IMR-90 (cell line): ENCODE measurements around the gene ZNF502. TPM values are rescaled to one million over a fixed set of nuclear protein-coding genes. Genes with fewer than 3 reads are reported as not detected.

Source experiments
- ATAC-seq: fragments of 200-7000 bp; cut with Tn5 transposase; 2 replicates; pipeline ENCODE4 v1.9.1; 2020; ENCODE audit warnings: low read depth, mild to moderate bottlenecking, moderate library complexity
- BruUV-seq: library from RNA; stranded (reverse); fragments of 400-500 nt; replicated peaks from 2 replicates; lab custom pipeline; 2021; lab: Mats Ljungman, UMichigan
- CTCF ChIA-PET: fragments of 300-600 bp; formaldehyde crosslinking; extraction: SDS; loops from one replicate; lab custom pipeline; 2021; ENCODE audit warnings: antibody characterized with exemption; lab: Yijun Ruan, JAX
- POLR2A ChIA-PET: fragments of 300-600 bp; sonication (Branson Sonifier 250); formaldehyde crosslinking; loops from one replicate; lab custom pipeline; 2022; ENCODE audit warnings: antibody characterized with exemption; ENCODE audit not compliant: unreplicated experiment; lab: Charles Lee
- DNase-seq: peaks from one replicate; pipeline ENCODE4 v3.0.0; 2013
- H2AFZ ChIP-seq: replicated peaks from 2 replicates; pipeline ENCODE3; 2013; ENCODE audit warnings: low read length, mild to moderate bottlenecking; ENCODE audit not compliant: poor library complexity
- H2AK5ac ChIP-seq: 2 replicates; pipeline ENCODE4 v1.6.1; 2013; ENCODE audit warnings: low read depth, low read length, inconsistent platforms
- H2AK9ac ChIP-seq: replicated peaks from 2 replicates; pipeline ENCODE3; 2013; ENCODE audit warnings: mild to moderate bottlenecking, low read depth, low read length, moderate library complexity; ENCODE audit not compliant: poor library complexity
- H2BK120ac ChIP-seq: 2 replicates; pipeline ENCODE4 v1.6.1; 2013; ENCODE audit warnings: low read depth, low read length, inconsistent platforms
- H2BK15ac ChIP-seq: 3 replicates; pipeline ENCODE4 v1.6.1; 2013; ENCODE audit warnings: low read depth, low read length, inconsistent platforms
- H2BK20ac ChIP-seq: 2 replicates; pipeline ENCODE4 v1.6.1; 2013; ENCODE audit warnings: low read depth, mild to moderate bottlenecking, inconsistent platforms, low read length, moderate library complexity
- H2BK5ac ChIP-seq: 2 replicates; pipeline ENCODE4 v1.6.1; 2013; ENCODE audit warnings: mild to moderate bottlenecking, low read depth, low read length, inconsistent platforms; ENCODE audit not compliant: poor library complexity, severe bottlenecking
- H3K14ac ChIP-seq: replicated peaks from 2 replicates; pipeline ENCODE4 v1.6.1; 2013; ENCODE audit warnings: low read depth, low read length, inconsistent platforms
- H3K18ac ChIP-seq: 2 replicates; pipeline ENCODE4 v1.6.1; 2013; ENCODE audit warnings: low read depth, low read length, control low read depth
- H3K23ac ChIP-seq: 2 replicates; pipeline ENCODE4 v1.6.1; 2013; ENCODE audit warnings: low read depth, low read length, inconsistent platforms
- H3K27ac ChIP-seq: 2 replicates; pipeline ENCODE4 v1.5.1; 2013; ENCODE audit warnings: mild to moderate bottlenecking, control low read depth, low read length; ENCODE audit not compliant: insufficient read depth
- H3K27me3 ChIP-seq: 2 replicates; pipeline ENCODE4 v1.6.1; 2013; ENCODE audit warnings: low read length; ENCODE audit not compliant: control insufficient read depth, insufficient read depth
- H3K36me3 ChIP-seq: 2 replicates; pipeline ENCODE4 v1.6.1; 2013; ENCODE audit warnings: low read length, mixed read lengths; ENCODE audit not compliant: control insufficient read depth, insufficient read depth
- H3K4ac ChIP-seq: 2 replicates; pipeline ENCODE4 v1.6.1; 2013; ENCODE audit warnings: low read depth, low read length, inconsistent platforms
- H3K4me1 ChIP-seq: 2 replicates; pipeline ENCODE4 v1.6.1; 2013; ENCODE audit warnings: low read length, mixed read lengths; ENCODE audit not compliant: control insufficient read depth, insufficient read depth
- H3K4me2 ChIP-seq: 2 replicates; pipeline ENCODE4 v1.6.1; 2013; ENCODE audit warnings: low read depth, mild to moderate bottlenecking, control low read depth, low read length, moderate library complexity
- H3K4me3 ChIP-seq: 2 replicates; pipeline ENCODE4 v1.5.1; 2013; ENCODE audit warnings: low read depth, mild to moderate bottlenecking, control low read depth, low read length, moderate library complexity; ENCODE audit not compliant: insufficient read depth
- H3K56ac ChIP-seq: 2 replicates; pipeline ENCODE4 v1.6.1; 2013; ENCODE audit warnings: low read length, inconsistent platforms; ENCODE audit not compliant: insufficient read depth; ENCODE audit errors: extremely low read depth
- H3K79me1 ChIP-seq, 2 experiments: 2 replicates each; pipeline ENCODE4 v1.6.1; 2013; ENCODE audit warnings: low read length in 2 of 2, inconsistent platforms in 1 of 2, low read depth in 1 of 2
- H3K9ac ChIP-seq: 2 replicates; pipeline ENCODE4 v1.6.1; 2013; ENCODE audit warnings: low read depth, low read length, control low read depth
- H3K9me1 ChIP-seq: 2 replicates; pipeline ENCODE4 v1.6.1; 2013; ENCODE audit warnings: low read length, inconsistent platforms; ENCODE audit not compliant: insufficient read depth
- H3K9me3 ChIP-seq: 2 replicates; pipeline ENCODE4 v1.6.1; 2013; ENCODE audit warnings: low read length; ENCODE audit not compliant: control insufficient read depth, insufficient read depth
- H4K20me1 ChIP-seq: 2 replicates; pipeline ENCODE4 v1.6.1; 2013; ENCODE audit warnings: low read length, inconsistent platforms; ENCODE audit not compliant: insufficient read depth
- H4K5ac ChIP-seq: 2 replicates; pipeline ENCODE4 v1.6.1; 2013; ENCODE audit warnings: mild to moderate bottlenecking, low read depth, low read length, control low read depth
- H4K8ac ChIP-seq, 2 experiments: 2 replicates each; pipeline ENCODE4 v1.6.1; 2013; ENCODE audit warnings: low read depth in 2 of 2, low read length in 2 of 2, control low read depth in 1 of 2, inconsistent platforms in 1 of 2
- H4K91ac ChIP-seq: 2 replicates; pipeline ENCODE4 v1.6.1; 2013; ENCODE audit warnings: low read depth, low read length, inconsistent platforms; ENCODE audit not compliant: insufficient read depth
- BHLHE40 ChIP-seq: fragments of 150-350 bp; IDR thresholded peaks from 2 replicates; pipeline ENCODE4 v1.6.1; 2016; ENCODE audit warnings: mild to moderate bottlenecking, low read depth, low read length
- CEBPB ChIP-seq: IDR thresholded peaks from 2 replicates; pipeline ENCODE4 v1.6.1; 2012; ENCODE audit warnings: low read depth, low read length, improper control_type of control experiment
- CHD1 ChIP-seq: IDR thresholded peaks from 2 replicates; pipeline ENCODE4 v1.6.1; 2012; ENCODE audit warnings: low read depth, low read length, improper control_type of control experiment
- CTCF ChIP-seq: conservative IDR thresholded peaks from 2 replicates; pipeline ENCODE4 v1.5.1; 2012; ENCODE audit warnings: mild to moderate bottlenecking, low read depth, low read length, improper control_type of control experiment
- ELK1 ChIP-seq: fragments of 150-350 bp; IDR thresholded peaks from 2 replicates; pipeline ENCODE4 v1.6.1; 2016; ENCODE audit warnings: low read depth, mild to moderate bottlenecking, low read length, moderate library complexity, borderline replicate concordance
- FOS ChIP-seq: fragments of 150-350 bp; IDR thresholded peaks from 2 replicates; pipeline ENCODE4 v1.6.1; 2016; ENCODE audit warnings: low read depth, low read length
- MAFK ChIP-seq: IDR thresholded peaks from 2 replicates; pipeline ENCODE4 v1.6.1; 2012; ENCODE audit warnings: low read depth, low read length, improper control_type of control experiment
- MAZ ChIP-seq: IDR thresholded peaks from 2 replicates; pipeline ENCODE4 v1.6.1; 2012; ENCODE audit warnings: low read depth, mild to moderate bottlenecking, low read length, improper control_type of control experiment, moderate library complexity, borderline replicate concordance
- NFE2L2 ChIP-seq: fragments of 150-350 bp; IDR thresholded peaks from 2 replicates; pipeline ENCODE4 v1.6.1; 2016; ENCODE audit warnings: low read depth, mild to moderate bottlenecking, low read length
- POLR2A ChIP-seq: IDR thresholded peaks from 2 replicates; pipeline ENCODE4 v1.6.1; 2012; ENCODE audit warnings: mild to moderate bottlenecking, low read depth, low read length
- RAD21 ChIP-seq: IDR thresholded peaks from 2 replicates; pipeline ENCODE4 v1.6.1; 2012; ENCODE audit warnings: low read length, improper control_type of control experiment
- RCOR1 ChIP-seq: IDR thresholded peaks from 2 replicates; pipeline ENCODE4 v1.6.1; 2012; ENCODE audit warnings: mild to moderate bottlenecking, low read length, improper control_type of control experiment; ENCODE audit not compliant: insufficient replicate concordance
- RFX5 ChIP-seq: IDR thresholded peaks from 2 replicates; pipeline ENCODE4 v1.8.0; 2012; ENCODE audit warnings: low read depth, mild to moderate bottlenecking, low read length, moderate library complexity
- SMC3 ChIP-seq: fragments of 150-350 bp; IDR thresholded peaks from 2 replicates; pipeline ENCODE4 v1.6.1; 2016; ENCODE audit warnings: low read depth, mild to moderate bottlenecking, antibody characterized with exemption, low read length, moderate library complexity
- USF2 ChIP-seq: fragments of 150-350 bp; IDR thresholded peaks from 2 replicates; pipeline ENCODE4 v1.6.1; 2017; ENCODE audit warnings: mild to moderate bottlenecking, antibody characterized with exemption, low read length, low read depth
- WGBS, 2 experiments: methylation state at CpG; one replicate each; pipeline versions ENCODE4 v1.1.5 to v1.1.7; 2013; ENCODE audit warnings: missing lambda C conversion rate in 2 of 2; ENCODE audit not compliant: insufficient read length in 1 of 2; ENCODE audit errors: extremely low coverage in 2 of 2; 5-methylcytosine and 5-hydroxymethylcytosine counted together
- dilution Hi-C: fragments of 300-500 bp; cut with HindIII; formaldehyde crosslinking; loops from one replicate; pipeline ENCODE4 v1.14.3; 2018; ENCODE audit warnings: low sequenced_read_pairs; ENCODE audit not compliant: unreplicated experiment
- in situ Hi-C: fragments of 300-500 bp; cut with MboI; formaldehyde crosslinking; loops from 3 replicates; pipeline ENCODE4 v1.14.3; 2019; ENCODE audit warnings: low sequenced_read_pairs, inconsistent platforms, mixed read lengths
- intact Hi-C: fragments of 100-400 bp; cut with micrococcal nuclease; formaldehyde crosslinking; loops from 2 replicates; pipeline ENCODE4 v1.10.0; 2022
- polyA plus RNA-seq, 3 experiments: library from polyadenylated mRNA; depleted of rRNA; stranded (reverse); fragments of >200 nt; gene quantifications; 2 replicates each; pipeline ENCODE4 v1.2.3, GENCODE V29; 2012; ENCODE audit warnings: low replicate concordance in 1 of 3
- total RNA-seq: library from RNA; depleted of rRNA; stranded (reverse); fragments of >200 nt; gene quantifications from 2 replicates; pipeline ENCODE4 v1.2.3, GENCODE V29; 2012

Gene ZNF502
- total and polyA plus RNA-seq, 2 of the 4 experiments (the other 2 are of a cell fraction) = 2.1 to 5.7 TPM

GRCh38 chr3:44669760-44670159 lies 42.7 kb upstream of the ZNF502 start:
- no peak overlapping the region for H2AK5ac ChIP-seq
- intact Hi-C loops (no loop called here), dilution Hi-C loops (no loop called here), in situ Hi-C loops (no loop called here)
- no peak overlapping the region for H3K4me2 ChIP-seq
- POLR2A ChIA-PET = no interaction called here
- H3K23ac ChIP-seq = no peak overlapping the region
- no peak overlapping the region for H2AK9ac ChIP-seq
- H4K20me1 ChIP-seq = no peaks in the 10 kb centered on the region
- H4K5ac ChIP-seq = no peak overlapping the region
- no peaks in the 10 kb centered on the region for H3K4me1 ChIP-seq
- H3K4ac ChIP-seq = no peak overlapping the region
- no peaks in the 10 kb centered on the region for H3K27me3 ChIP-seq
- no peak overlapping the region for H4K91ac ChIP-seq
- no peak overlapping the region for H2BK120ac ChIP-seq
- H3K9me3 ChIP-seq = peaks cover 5% of the 10 kb centered on the region; the same call in 1 of the 2 replicates
- no peak overlapping the region for H3K9ac ChIP-seq
- no peak overlapping the region for H3K56ac ChIP-seq
- 96% methylated on average over 3 of the region's 6 CpGs; no CpG with 5 or more reads in 1 of the 2 experiments for WGBS, 2 experiments
- H2BK5ac ChIP-seq = no peak overlapping the region
- no peak for TF ChIP-seq BHLHE40
- TF ChIP-seq MAFK = no peak
- no peak for TF ChIP-seq NFE2L2
- no peak for TF ChIP-seq RAD21
- TF ChIP-seq FOS = no peak
- no peak for TF ChIP-seq RFX5
- no peak for TF ChIP-seq CTCF
- no peak for TF ChIP-seq SMC3
- no peak for TF ChIP-seq MAZ
- TF ChIP-seq POLR2A = no peak
- TF ChIP-seq USF2 = no peak
- no peak for TF ChIP-seq ELK1
- TF ChIP-seq CHD1 = no peak
- TF ChIP-seq RCOR1 = no peak
- TF ChIP-seq CEBPB = no peak
- H3K4me3 ChIP-seq = no peak overlapping the region
- no peak overlapping the region for H3K27ac ChIP-seq
- no peaks in the 10 kb centered on the region for H3K9me1 ChIP-seq
- no TSS peak for BruUV-seq
- ATAC-seq (no peak), DNase-seq (no peak)
- no peak overlapping the region for H3K14ac ChIP-seq
- CTCF ChIA-PET = no interaction called here
- H4K8ac ChIP-seq = no peak overlapping the region
- H3K18ac ChIP-seq = no peak overlapping the region
- no peak overlapping the region for H2BK20ac ChIP-seq
- H3K79me1 ChIP-seq = no peaks in the 10 kb centered on the region
- no peak overlapping the region for H2BK15ac ChIP-seq
- no peaks in the 10 kb centered on the region for H3K36me3 ChIP-seq
- H2AFZ ChIP-seq = no peak overlapping the region
